Gastrocnemius medialis (tissue), 4 donors: ENCODE measurements around the gene PHKA2.

Source experiments
- CTCF ChIP-seq, 5 experiments: fragments of 450-650 bp in 3 of 5; fragments of 200-600 bp in 2 of 5; sonication (generic) in 2 of 5; IDR thresholded peaks in 4 of 5; conservative IDR thresholded peaks in 1 of 5; 1 replicate in 4 of 5; 2 replicates in 1 of 5; pipeline ENCODE4 v1.5.1; 2016 to 2019; ENCODE audit warnings: antibody characterized with exemption in 5 of 5, mild to moderate bottlenecking in 3 of 5, moderate library complexity in 3 of 5
- POLR2A ChIP-seq, 2 donors: fragments of 450-650 bp; IDR thresholded peaks; one replicate each; pipeline ENCODE4 v1.6.1; 2017; ENCODE audit warnings: antibody characterized with exemption in 2 of 2, mild to moderate bottlenecking in 2 of 2, moderate library complexity in 2 of 2

GRCh38 chrX:18974993-18975392 is 8.9 kb downstream of the PHKA2 start:
- TF ChIP-seq CTCF (IDR thresholded peaks at IDR 0.05 in 4 of 5, conservative IDR thresholded peaks at IDR 0.05 in 1 of 5) (no peak), POLR2A (IDR thresholded peaks at IDR 0.05) (no peak)
